HG02798 (cell line): ENCODE measurements around the gene ARNT2.
"Not testable (repeated sequence)": the region's sequence is repeated elsewhere in the genome, so short reads cannot be mapped to it uniquely, and the experiment has no call there.

Source experiments
- ATAC-seq: cut with Tn5 transposase; IDR thresholded peaks from one replicate; pipeline ENCODE4 v1.9.1; 2021; ENCODE audit warnings: mild to moderate bottlenecking; ENCODE audit not compliant: unreplicated experiment, poor library complexity

Gene ARNT2

GRCh38 chr15:80404057-80404760, at the start of gene ARNT2:
Gene ARNT2 (plus strand): TSS chr15:80404382. CDS start chr15:80404516, 134 bp downstream.
- no peak for ATAC-seq

GRCh38 chr15:80367094-80367493, 37.1 kb upstream of the ARNT2 start:
- no peak for ATAC-seq

GRCh38 chr15:80367661-80368060, 36.5 kb upstream of the ARNT2 start:
- ATAC-seq: no peak

- ATAC-seq: no peak
Observed at GRCh38 chr15:80371924-80372323, 32.3 kb upstream of the ARNT2 start.

DNA sequence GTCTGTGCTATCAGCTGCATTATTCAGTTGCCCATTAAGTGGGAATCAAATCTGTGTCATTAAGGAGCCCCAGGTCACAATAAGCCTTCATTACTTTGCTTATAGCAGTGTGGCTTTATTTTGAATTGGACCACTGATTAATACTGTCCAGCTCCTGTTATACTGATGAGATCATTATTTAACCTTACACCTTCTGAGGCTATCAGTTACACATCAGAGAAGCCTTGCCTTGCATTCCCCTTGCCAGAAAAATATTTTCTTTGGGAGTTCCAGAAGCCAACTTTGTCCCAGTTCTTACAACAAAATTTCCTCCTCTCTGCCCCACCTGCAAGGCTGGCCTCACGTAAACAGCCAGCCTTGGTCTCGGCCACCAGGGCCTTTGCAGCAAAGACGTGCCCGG, 29.7 kb upstream of the ARNT2 start:
- ATAC-seq: no peak

GRCh38 chr15:80375968-80376891, 28.0 kb upstream of the ARNT2 start:
- no peak for ATAC-seq

GRCh38 chr15:80379693-80380092, 24.5 kb upstream of the ARNT2 start:
- no peak for ATAC-seq

DNA sequence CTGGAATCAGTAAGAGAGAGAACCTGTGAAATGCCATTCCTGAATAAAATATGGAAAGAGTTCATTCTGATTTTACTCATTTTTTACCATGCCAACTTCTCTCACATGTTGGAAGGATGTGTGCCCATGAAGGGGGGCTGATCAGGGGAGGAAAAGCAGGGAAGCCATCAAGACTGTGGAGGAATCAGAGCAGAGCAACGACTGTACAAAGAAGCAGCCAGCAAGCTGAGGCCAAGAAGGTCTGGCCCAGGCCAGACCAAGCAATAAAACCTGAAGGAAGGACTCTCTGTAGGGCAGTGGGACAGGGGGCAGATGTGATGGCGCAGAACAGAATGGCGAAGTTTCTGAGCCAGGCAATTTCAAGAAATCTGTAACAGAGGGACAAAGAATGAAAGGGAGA, 24.0 kb upstream of the ARNT2 start:
- ATAC-seq: no peak

DNA sequence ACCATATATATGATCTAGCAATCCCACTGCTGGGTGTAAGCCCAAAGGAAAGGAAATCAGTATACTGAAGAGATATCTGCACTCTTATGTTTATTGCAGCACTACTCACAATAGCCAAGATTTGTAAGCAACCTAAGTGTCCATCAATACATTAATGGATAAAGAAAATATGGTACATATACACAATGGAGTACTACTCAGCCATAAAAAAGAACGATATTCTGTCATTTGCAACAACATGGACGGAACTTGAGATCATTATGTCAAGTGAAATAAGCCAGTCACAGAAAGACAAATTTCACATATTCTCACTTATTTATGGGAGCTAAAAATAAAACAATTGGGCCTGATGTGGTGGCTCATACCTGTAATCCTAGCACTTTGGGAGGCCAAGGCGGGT, 21.9 kb upstream of the ARNT2 start:
- ATAC-seq: no peak

DNA sequence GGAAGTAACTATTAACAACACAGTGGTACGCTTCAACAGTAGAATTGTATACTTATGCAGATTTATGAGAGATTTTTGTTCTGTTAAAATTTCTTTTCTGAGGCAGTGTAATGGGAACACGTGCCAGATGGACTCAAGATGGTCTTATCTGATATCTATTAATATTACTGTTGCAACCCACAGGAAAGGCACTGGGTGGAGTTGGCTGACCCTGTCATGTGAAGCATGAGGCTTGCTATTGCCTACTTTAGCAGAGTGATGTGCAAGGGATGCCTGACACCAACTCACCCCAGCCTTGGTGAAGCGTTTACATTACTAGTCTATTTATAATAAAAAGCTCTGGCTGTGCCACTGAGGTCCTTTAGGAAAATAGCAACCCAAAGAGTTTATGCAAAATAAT, 19.8 kb upstream of the ARNT2 start:
- no peak for ATAC-seq

DNA sequence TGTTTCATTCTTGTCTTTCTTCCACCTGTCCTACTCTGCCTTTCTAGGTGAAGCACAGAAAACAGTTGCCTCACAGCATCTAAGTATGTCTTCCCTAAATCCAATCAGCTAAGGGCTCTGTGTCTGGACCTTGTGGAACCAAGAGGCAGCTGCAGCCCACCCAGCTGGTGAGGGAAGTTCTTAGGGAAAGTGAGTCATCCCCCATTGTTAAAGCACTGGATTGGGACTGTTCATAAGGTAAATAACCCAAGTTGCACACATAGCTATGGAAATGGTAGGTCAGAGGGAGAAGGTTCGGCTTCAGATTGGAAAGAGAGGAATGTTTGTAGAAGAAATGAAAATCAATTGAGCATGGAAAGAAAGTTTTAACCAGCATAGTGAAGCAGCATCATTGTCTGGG, 18.0 kb upstream of the ARNT2 start:
- ATAC-seq: no peak

GRCh38 chr15:80388326-80388725, 15.9 kb upstream of the ARNT2 start:
- ATAC-seq: no peak

GRCh38 chr15:80389370-80389769, 14.8 kb upstream of the ARNT2 start:
- ATAC-seq: no peak

- not testable (repeated sequence) for ATAC-seq
Observed at GRCh38 chr15:80390942-80391341, 13.2 kb upstream of the ARNT2 start.

- no peak for ATAC-seq
Observed at GRCh38 chr15:80395616-80396015, 8.6 kb upstream of the ARNT2 start.

DNA sequence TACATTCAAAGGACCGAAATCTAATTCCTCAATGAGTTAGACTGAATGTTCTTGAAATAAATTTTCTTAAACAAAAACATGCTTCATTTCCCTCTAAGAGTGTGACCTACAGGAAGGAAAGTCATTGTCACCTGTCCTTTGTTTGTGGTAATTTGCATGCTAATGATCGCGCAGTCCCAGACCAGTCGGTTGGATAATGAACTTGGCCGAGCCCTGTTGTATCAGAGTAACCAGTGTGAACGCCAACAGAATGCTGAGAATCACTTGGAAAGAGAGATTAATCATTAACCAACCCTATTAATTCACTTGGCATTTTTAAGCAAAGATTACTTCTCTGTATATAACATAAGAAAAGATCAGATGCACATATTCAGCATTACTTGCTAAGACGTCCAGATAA, 8.1 kb upstream of the ARNT2 start:
- no peak for ATAC-seq

DNA sequence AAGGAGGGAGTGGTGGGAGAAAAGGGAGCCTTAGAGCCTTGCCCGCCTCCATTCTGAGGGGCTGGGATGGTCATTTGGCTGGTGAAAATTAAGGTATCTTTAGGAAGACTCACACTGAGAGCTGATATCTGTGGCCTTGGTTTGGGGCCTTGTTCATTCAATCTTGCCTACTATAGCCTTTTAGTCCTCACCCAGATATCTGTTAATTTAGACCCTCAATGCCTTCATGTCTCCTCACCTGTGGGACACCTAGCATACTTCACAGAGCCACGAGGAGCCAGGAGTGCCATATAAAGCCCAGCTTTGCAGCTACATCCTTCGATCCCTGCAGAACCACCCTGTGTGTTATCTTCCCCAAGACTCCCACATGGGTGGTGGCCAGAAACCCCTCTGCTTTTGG, 4.7 kb upstream of the ARNT2 start:
- no peak for ATAC-seq

- no peak for ATAC-seq
Observed at GRCh38 chr15:80401456-80401855, 2.7 kb upstream of the ARNT2 start.

DNA sequence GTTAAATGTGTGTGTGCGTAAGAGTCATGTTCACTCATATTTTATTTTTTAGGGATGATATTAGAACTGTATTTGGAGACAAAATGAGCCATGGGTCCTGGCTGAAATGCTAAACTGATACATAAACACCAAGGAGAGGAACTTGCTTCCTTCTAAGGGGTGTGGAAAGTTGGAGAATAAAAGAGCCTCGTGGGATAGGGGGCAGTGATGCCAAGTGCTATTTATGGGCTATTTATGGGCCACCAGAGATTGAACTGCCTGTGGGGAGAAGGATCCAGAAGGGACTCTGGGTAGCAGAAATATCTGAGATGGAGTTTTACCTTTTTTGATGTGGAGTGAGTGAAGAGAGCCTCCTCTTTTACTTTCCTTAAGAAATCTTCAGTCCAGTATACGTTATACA, 1.8 kb upstream of the ARNT2 start:
- no peak for ATAC-seq

GRCh38 chr15:80403712-80404056, 498 bp upstream of the ARNT2 start:
- no peak for ATAC-seq

DNA sequence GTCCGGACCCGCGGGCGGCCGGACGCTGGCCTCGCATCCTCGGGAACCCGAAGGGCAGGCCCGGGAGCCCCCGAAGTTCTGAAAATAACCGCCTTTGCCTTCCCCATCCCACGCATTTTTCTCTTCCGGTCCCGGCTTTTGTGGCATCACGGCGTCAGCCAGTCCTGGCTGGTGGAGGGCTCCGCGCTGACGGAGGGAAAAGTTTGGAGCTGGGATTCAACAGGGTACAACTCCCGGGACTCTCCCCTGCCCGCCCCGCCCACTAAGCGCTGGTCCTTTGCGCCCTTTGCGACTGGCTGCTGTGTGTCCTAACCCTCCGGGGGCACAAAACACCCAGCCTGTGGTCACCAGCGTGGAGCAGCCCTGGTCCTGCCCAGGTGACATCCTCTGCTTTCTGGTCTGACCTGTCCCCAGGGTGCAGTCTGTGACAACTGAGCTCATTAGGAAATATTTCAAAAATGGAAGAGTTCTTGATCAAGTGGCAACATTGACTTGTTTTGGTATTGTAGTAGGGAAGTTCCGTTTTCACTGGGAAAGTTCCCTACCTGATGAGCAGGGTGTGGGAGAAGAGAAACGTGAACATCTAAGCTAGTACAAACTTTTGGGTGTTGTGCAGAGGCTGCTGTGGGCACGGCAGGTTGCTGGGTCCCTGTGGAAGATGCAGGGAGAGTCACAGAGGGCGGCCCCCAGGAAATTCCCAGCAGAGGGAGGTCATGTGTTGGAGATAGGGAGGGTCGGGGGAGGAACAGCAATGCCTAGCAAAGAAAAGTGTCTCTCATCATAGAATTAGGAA, 775 bp downstream of the ARNT2 start:
- no peak for ATAC-seq
